Ovary (tissue), 9 donors: Measurements from ENCODE around the gene PHETA2. TPM values are rescaled to one million over a fixed set of nuclear protein-coding genes. Genes with fewer than 3 reads are reported as not detected.

Experiments used
- DNase-seq, 5 donors: peaks; one replicate each; pipeline ENCODE4 v3.0.0-alpha.2; 2019 to 2020
- H3K27ac ChIP-seq, 2 donors: fragments of 200-600 bp; one replicate each; pipeline versions ENCODE4 v1.5.1 to v1.8.0; 2019 to 2022
- H3K27me3 ChIP-seq: fragments of 200-600 bp; one replicate; pipeline ENCODE4 v1.8.0; 2022
- H3K36me3 ChIP-seq: fragments of 200-600 bp; sonication (generic); one replicate; pipeline ENCODE4 v1.5.1; 2019
- H3K4me1 ChIP-seq: one replicate; pipeline ENCODE4 v1.8.1; 2013; ENCODE audit warnings: mild to moderate bottlenecking, moderate library complexity; ENCODE audit not compliant: insufficient read depth
- H3K4me3 ChIP-seq: fragments of 200-600 bp; sonication (generic); one replicate; pipeline ENCODE4 v1.5.1; 2017
- H3K9me3 ChIP-seq, 2 donors: fragments of 200-600 bp in 1 of 2; sonication (generic) in 1 of 2; one replicate each; pipeline versions ENCODE4 v1.5.1 to v1.8.1; 2013 to 2019; ENCODE audit warnings: mild to moderate bottlenecking in 1 of 2, moderate library complexity in 1 of 2
- CTCF ChIP-seq, 3 donors: fragments of 450-650 bp in 2 of 3; fragments of 200-600 bp in 1 of 3; IDR thresholded peaks; one replicate each; pipeline versions ENCODE4 v1.5.1 to v1.8.0; 2016 to 2022; ENCODE audit warnings: antibody characterized with exemption in 3 of 3, mild to moderate bottlenecking in 1 of 3
- EP300 ChIP-seq: sonication (generic); formaldehyde crosslinking; IDR thresholded peaks from one replicate; pipeline ENCODE4 v1.6.1; 2017; ENCODE audit warnings: antibody characterized with exemption
- POLR2A ChIP-seq: fragments of 450-650 bp; IDR thresholded peaks from one replicate; pipeline ENCODE4 v1.6.1; 2017; ENCODE audit warnings: antibody characterized with exemption, mild to moderate bottlenecking, moderate library complexity
- WGBS, 3 donors: extraction: QIAGEN DNeasy Blood & Tissue Kit in 1 of 3; methylation state at CpG; one replicate each; pipeline versions ENCODE4 v1.1.5 to v1.1.7; 2013 to 2017; 5-methylcytosine and 5-hydroxymethylcytosine counted together
- intact Hi-C, 4 donors: fragments of 100-400 bp; cut with DNase I; formaldehyde crosslinking; loops; one replicate each; pipeline versions ENCODE4 v1.11.0 to v1.15.1; 2022 to 2023
- polyA plus RNA-seq, 2 donors: library from polyadenylated mRNA; stranded (reverse); fragments of 200-250 nt in 1 of 2; fragments of 350-450 nt in 1 of 2; fragmentation: Illumina TruSeq in 1 of 2; extraction: RNeasy Lipid Tissue Mini Kit (QIAGEN cat#74804) in 1 of 2; gene quantifications; one replicate each; pipeline ENCODE4 v1.2.3, GENCODE V29; 2013 to 2014
- total RNA-seq, 7 donors: library from RNA; depleted of rRNA in 2 of 7; stranded (reverse); fragments of >200 nt in 2 of 7; fragmentation: NEBNext Ultra II Directional in 3 of 7; extraction: Animal tissue kit (Norgen Biotek cat#: 25700) in 3 of 7; gene quantifications; one replicate each; pipeline versions ENCODE4 v1.1.0 to v1.2.4, GENCODE V29; 2016 to 2023
- donor health status: DM: no; HTN: no; CAD: no; lungs with moderate emphysema.
- donor health status: DM: no; HTN: no; CAD: no.
- donor health status: Bipolar disorder and iron deficiency.
- donor health status: DM: yes; HTN: yes; CAD: no.
- donor health status: DM: no; HTN: no; CAD: no.
- donor health status: DM: yes; HTN: yes; CAD: no.

The PHETA2 gene
- total and polyA plus RNA-seq, 9 donors = 3.4 to 10.2 (median 8.0) TPM

DNA sequence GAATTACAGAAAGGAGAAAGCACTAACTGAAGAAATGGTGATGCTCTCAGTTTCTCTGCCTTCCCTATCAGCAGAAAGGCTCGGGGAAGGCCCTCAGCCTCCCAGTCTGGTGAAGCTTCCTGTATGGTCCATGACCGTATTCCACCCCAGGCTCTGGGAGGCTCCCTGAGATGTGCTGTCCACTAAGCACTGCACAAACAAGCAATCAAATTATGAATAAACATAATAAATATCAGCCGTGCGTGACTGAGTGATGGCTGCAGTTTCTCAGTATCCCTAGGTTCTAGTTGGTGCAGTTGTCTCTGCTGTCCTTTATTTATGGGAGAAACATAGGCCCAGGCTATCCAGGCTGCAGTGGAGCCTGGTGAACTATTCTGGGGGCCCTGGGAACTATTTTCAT, 9.1 kb downstream of the PHETA2 start:
- Histone ChIP-seq H3K4me1 (peaks cover 3% of the 10 kb centered on the region), H3K36me3 (no peaks in the 10 kb centered on the region), H3K27me3 (no peaks in the 10 kb centered on the region), H3K4me3 (no peak overlapping the region), H3K27ac (no peak overlapping the region), H3K9me3 (no peaks in the 10 kb centered on the region)
- no peak for DNase-seq
- intact Hi-C loops = no loop called here
- 87 to 91% (median 89%) methylated on average over 4 of the region's 4 CpGs for WGBS, 3 donors
- no peak for TF ChIP-seq EP300
- no peak for TF ChIP-seq CTCF (IDR thresholded peaks at IDR 0.05)
- no peak for TF ChIP-seq POLR2A

GRCh38 chr22:42084874-42085273, 10.8 kb downstream of the PHETA2 start:
- no peak for DNase-seq

GRCh38 chr22:42086051-42086450, 12.0 kb downstream of the PHETA2 start:
- Histone ChIP-seq H3K9me3 (no peaks in the 10 kb centered on the region), H3K27me3 (no peaks in the 10 kb centered on the region), H3K4me1 (peaks cover 5% of the 10 kb centered on the region), H3K27ac (no peak overlapping the region), H3K36me3 (no peaks in the 10 kb centered on the region), H3K4me3 (no peak overlapping the region)
- WGBS, 3 donors = 53 to 64% (median 57%) methylated on average over 6 of the region's 6 CpGs
- DNase-seq = no peak
- TF ChIP-seq EP300 (no peak), POLR2A (no peak), CTCF (IDR thresholded peaks at IDR 0.05) (no peak)
- intact Hi-C loops = no loop called here

More at GRCh38 chr22:42084874-42085273, 10.8 kb downstream of the PHETA2 start:
- H3K36me3 ChIP-seq = no peaks in the 10 kb centered on the region
- H3K4me1 ChIP-seq = peaks cover 5% of the 10 kb centered on the region
- intact Hi-C loops = no loop called here
- H3K27me3 ChIP-seq = no peaks in the 10 kb centered on the region
- no peaks in the 10 kb centered on the region for H3K9me3 ChIP-seq
- H3K4me3 ChIP-seq = no peak overlapping the region
- no peak overlapping the region for H3K27ac ChIP-seq
- WGBS, 3 donors = 91 to 94% (median 91%) methylated on average over 8 of the region's 8 CpGs
- no peak for TF ChIP-seq POLR2A
- no peak for TF ChIP-seq EP300
- no peak for TF ChIP-seq CTCF (IDR thresholded peaks at IDR 0.05)

GRCh38 chr22:42090596-42091454, 16.8 kb downstream of the PHETA2 start, which contains the start of gene NDUFA6:
TSS of gene NDUFA6 (minus strand) at chr22:42090772. CDS start at chr22:42090744, 28 bp downstream.
- intact Hi-C loops = loop anchor here in 2 of 4 donors (5.0 to 10.0 kb wide), 2 partner anchors 184 to 346 kb away; partner anchors contain the start of gene TCF20 (in 1 of the 2)

More at GRCh38 chr22:42090596-42091454, 16.8 kb downstream of the PHETA2 start, which contains the start of gene NDUFA6:
- H3K4me1 ChIP-seq = peaks cover 8% of the 10 kb centered on the region
- WGBS, 3 donors = 0% methylated on average over 59 to 71 of the region's 71 CpGs
- no peaks in the 10 kb centered on the region for H3K9me3 ChIP-seq
- H3K36me3 ChIP-seq = no peaks in the 10 kb centered on the region
- no peaks in the 10 kb centered on the region for H3K27me3 ChIP-seq
- H3K4me3 ChIP-seq = peak within 1 kb of the TSS; percentile 89
- DNase-seq = peak; percentile 97 to 99 (median 98)
- peak within 1 kb of the TSS; percentile 74 to 86 for H3K27ac ChIP-seq
- peak; percentile 79 to 99 (median 99) for TF ChIP-seq CTCF (IDR thresholded peaks at IDR 0.05)
- no peak for TF ChIP-seq EP300
- TF ChIP-seq POLR2A = peak; percentile 78
